ENCODE data around the gene TNRC6C. TPM values are rescaled to one million over a fixed set of nuclear protein-coding genes. Genes with fewer than 3 reads are reported as not detected.

The TNRC6C gene
- total and polyA plus RNA-seq, 9 of the 15 experiments (the other 6 are each of a cell fraction or from before 2014, with no cell fraction given): 0.20 to 4.9 (median 2.3) TPM

GRCh38 chr17:78140169-78141051 is 181.9 kb downstream of the TNRC6C start (continued):
- TF ChIP-seq ZBTB9 (CRISPR knock-in tag; IDR thresholded peaks at IDR 0.05): peak; percentile 68; the same call in 1 of the 2 replicates
- TF ChIP-seq ZNF384 (IDR thresholded peaks at IDR 0.05; ENCODE audit: low read depth, low read length): peak; percentile 86
- peak; percentile 36; the same call in 1 of the 2 replicates for TF ChIP-seq CEBPG (CRISPR knock-in tag; IDR thresholded peaks at IDR 0.05)
- no peak for TF ChIP-seq CEBPG (tag; conservative IDR thresholded peaks at IDR 0.05 in 1 of 2, IDR thresholded peaks at IDR 0.05 in 1 of 2)
- no peak for TF ChIP-seq ZNF311 (CRISPR knock-in tag; IDR thresholded peaks at IDR 0.05)
- TF ChIP-seq MED1 (CRISPR knock-in tag; IDR thresholded peaks at IDR 0.05; ENCODE audit: borderline replicate concordance): no peak
- no peak for TF ChIP-seq MLX (CRISPR knock-in tag; conservative IDR thresholded peaks at IDR 0.05)
- peak; percentile 52 to 67 for TF ChIP-seq MAZ (CRISPR knock-in tag; conservative IDR thresholded peaks at IDR 0.05 in 1 of 2, IDR thresholded peaks at IDR 0.05 in 1 of 2)
- TF ChIP-seq HNRNPUL1 (IDR thresholded peaks at IDR 0.05; ENCODE audit: low read length): no peak
- no peak for TF ChIP-seq PHF20 (IDR thresholded peaks at IDR 0.05; ENCODE audit: partially characterized antibody)
- no peak for TF ChIP-seq NCOA1 (IDR thresholded peaks at IDR 0.05; ENCODE audit: low read depth)
- TF ChIP-seq FIP1L1 (IDR thresholded peaks at IDR 0.05; ENCODE audit: low read depth, low read length, poor library complexity, severe bottlenecking): peak; percentile 28
- peak; percentile 56; the same call in 1 of the 2 replicates for TF ChIP-seq SAFB (IDR thresholded peaks at IDR 0.05; ENCODE audit: borderline replicate concordance, low read depth, low read length)
- TF ChIP-seq CXXC5 (CRISPR knock-in tag; IDR thresholded peaks at IDR 0.05): peak; percentile 64
- TF ChIP-seq TCF7 (IDR thresholded peaks at IDR 0.05; ENCODE audit: borderline replicate concordance): no peak
- peak; percentile 54 for TF ChIP-seq ZBTB33 (CRISPR knock-in tag; IDR thresholded peaks at IDR 0.05)
- TF ChIP-seq POLR2B (IDR thresholded peaks at IDR 0.05; ENCODE audit: low read depth, partially characterized antibody): peak; percentile 45
- no peak for TF ChIP-seq YBX1 (IDR thresholded peaks at IDR 0.05)
- peak; percentile 57 for TF ChIP-seq NFIC (IDR thresholded peaks at IDR 0.05)
- 0 out of 2 replicates have a peak, but pooled peaks have one; percentile 55 for TF ChIP-seq AFF4 (CRISPR knock-in tag; IDR thresholded peaks at IDR 0.05)
